ENCODE data around the gene DNASE2B. TPM values are rescaled to one million over a fixed set of nuclear protein-coding genes. Genes with fewer than 3 reads are reported as not detected.

Gene DNASE2B
- total and polyA plus RNA-seq, 2 experiments from 2014 or later: not detected

DNA sequence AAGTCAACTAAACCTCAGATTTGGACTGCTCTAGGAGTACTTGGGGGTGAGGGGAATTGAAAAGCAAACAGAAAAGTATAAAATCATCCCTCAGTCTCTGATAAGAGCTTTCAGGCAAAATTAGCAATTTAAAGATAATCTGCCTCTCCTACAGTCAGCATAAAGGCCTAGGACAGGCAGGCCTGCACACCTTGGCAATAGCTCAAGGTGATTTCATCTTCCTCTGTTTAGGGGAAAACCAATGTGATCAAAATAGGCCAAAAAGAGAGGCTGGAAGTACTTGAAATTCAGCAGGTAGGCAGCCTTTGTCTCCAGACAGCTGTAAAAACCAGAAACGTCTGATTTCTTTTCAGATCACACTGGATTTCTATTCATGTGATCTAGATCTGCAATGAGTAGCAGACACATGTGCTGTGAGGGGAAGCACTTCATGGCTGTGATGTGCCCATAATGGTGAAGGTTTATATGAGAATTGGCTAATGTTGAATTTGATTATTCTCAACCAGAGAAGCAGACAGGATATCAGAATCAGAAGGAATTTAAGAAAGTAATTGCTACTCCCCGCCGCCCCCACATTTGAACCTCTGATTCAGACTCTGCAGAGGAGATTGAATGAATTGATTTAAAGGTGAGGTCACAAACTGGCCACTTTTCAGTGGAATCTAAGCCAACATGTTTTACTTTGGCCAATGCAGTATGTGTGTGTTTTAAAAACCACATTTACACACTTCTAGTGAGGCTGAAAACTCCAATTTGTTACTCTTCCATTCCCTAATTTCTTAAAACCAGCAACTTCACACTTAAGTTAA, 45.8 kb upstream of the DNASE2B start (continued):
- TF ChIP-seq, protein P1, sequence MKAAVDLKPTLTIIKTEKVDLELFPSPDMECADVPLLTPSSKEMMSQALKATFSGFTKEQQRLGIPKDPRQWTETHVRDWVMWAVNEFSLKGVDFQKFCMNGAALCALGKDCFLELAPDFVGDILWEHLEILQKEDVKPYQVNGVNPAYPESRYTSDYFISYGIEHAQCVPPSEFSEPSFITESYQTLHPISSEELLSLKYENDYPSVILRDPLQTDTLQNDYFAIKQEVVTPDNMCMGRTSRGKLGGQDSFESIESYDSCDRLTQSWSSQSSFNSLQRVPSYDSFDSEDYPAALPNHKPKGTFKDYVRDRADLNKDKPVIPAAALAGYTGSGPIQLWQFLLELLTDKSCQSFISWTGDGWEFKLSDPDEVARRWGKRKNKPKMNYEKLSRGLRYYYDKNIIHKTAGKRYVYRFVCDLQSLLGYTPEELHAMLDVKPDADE (IDR thresholded peaks at IDR 0.05): no peak
- TF ChIP-seq, protein P2, sequence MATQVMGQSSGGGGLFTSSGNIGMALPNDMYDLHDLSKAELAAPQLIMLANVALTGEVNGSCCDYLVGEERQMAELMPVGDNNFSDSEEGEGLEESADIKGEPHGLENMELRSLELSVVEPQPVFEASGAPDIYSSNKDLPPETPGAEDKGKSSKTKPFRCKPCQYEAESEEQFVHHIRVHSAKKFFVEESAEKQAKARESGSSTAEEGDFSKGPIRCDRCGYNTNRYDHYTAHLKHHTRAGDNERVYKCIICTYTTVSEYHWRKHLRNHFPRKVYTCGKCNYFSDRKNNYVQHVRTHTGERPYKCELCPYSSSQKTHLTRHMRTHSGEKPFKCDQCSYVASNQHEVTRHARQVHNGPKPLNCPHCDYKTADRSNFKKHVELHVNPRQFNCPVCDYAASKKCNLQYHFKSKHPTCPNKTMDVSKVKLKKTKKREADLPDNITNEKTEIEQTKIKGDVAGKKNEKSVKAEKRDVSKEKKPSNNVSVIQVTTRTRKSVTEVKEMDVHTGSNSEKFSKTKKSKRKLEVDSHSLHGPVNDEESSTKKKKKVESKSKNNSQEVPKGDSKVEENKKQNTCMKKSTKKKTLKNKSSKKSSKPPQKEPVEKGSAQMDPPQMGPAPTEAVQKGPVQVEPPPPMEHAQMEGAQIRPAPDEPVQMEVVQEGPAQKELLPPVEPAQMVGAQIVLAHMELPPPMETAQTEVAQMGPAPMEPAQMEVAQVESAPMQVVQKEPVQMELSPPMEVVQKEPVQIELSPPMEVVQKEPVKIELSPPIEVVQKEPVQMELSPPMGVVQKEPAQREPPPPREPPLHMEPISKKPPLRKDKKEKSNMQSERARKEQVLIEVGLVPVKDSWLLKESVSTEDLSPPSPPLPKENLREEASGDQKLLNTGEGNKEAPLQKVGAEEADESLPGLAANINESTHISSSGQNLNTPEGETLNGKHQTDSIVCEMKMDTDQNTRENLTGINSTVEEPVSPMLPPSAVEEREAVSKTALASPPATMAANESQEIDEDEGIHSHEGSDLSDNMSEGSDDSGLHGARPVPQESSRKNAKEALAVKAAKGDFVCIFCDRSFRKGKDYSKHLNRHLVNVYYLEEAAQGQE (IDR thresholded peaks at IDR 0.05; ENCODE audit: unreplicated experiment): no peak
- TF ChIP-seq JUNB (IDR thresholded peaks at IDR 0.05; ENCODE audit: unreplicated experiment) (no peak), POLR2AphosphoS5 (IDR thresholded peaks at IDR 0.05; ENCODE audit: low read depth) (no peak), EZH2phosphoT487 (IDR thresholded peaks at IDR 0.05; ENCODE audit: unreplicated experiment) (no peak)

DNA sequence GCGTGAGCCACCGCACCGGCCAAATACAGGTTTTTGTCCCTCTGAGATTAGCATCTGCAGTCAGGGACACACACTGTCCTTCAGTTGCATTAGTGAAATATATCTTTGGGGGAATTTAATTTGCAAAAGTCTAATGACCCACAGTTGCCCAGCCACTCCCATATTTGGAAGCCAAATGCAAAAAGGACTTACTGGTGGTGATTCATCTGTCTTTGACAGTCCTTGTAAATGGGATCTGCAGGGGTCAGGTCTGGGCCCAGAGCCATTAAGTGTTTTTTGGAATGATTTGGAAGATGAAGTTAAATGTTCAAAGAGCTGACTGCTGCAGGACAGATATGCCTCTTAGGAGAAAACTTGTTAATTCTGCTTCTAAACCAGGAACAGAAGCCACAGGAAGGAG, 44.6 kb upstream of the DNASE2B start:
- ATAC-seq: no peak
- H3K27ac ChIP-seq (ENCODE audit: low read depth): no peak overlapping the region
- TF ChIP-seq, protein P1 (IDR thresholded peaks at IDR 0.05): no peak
- TF ChIP-seq, protein P2 (IDR thresholded peaks at IDR 0.05; ENCODE audit: unreplicated experiment): no peak
- no peak for TF ChIP-seq CREB1 (CRISPR knock-in tag; IDR thresholded peaks at IDR 0.05; ENCODE audit: low read depth)
- TF ChIP-seq EZH2 (IDR thresholded peaks at IDR 0.05; ENCODE audit: low read depth, unreplicated experiment): no peak

More for the DNA sequence above, 44.6 kb upstream of the DNASE2B start:
- Mint-ChIP-seq H3K9me3 (no peaks in the 10 kb centered on the region), H3K27ac (no peak overlapping the region), H3K4me3 (no peak overlapping the region), H3K36me3 (ENCODE audit: low read depth) (no peaks in the 10 kb centered on the region), H3K4me1 (no peaks in the 10 kb centered on the region), H3K27me3 (ENCODE audit: insufficient read depth, low read depth, poor library complexity) (no peaks in the 10 kb centered on the region)
- H4K20me1 ChIP-seq (replicated peaks; ENCODE audit: insufficient read depth): no peaks in the 10 kb centered on the region
- H2AFZ ChIP-seq: no peak overlapping the region
- no peak overlapping the region for H3K4me2 ChIP-seq
- H3K4me1 ChIP-seq (ENCODE audit: insufficient read depth): no peaks in the 10 kb centered on the region
- H3K9me2 ChIP-seq (ENCODE audit: insufficient read depth): peaks cover 4% of the 10 kb centered on the region; the same call in 1 of the 2 replicates
- H3K4me3 ChIP-seq: no peak overlapping the region
- H3K36me3 ChIP-seq (ENCODE audit: insufficient read depth): no peaks in the 10 kb centered on the region
- H3K27me3 ChIP-seq (ENCODE audit: insufficient read depth): no peaks in the 10 kb centered on the region
- DNase-seq (ENCODE audit: low spot score): no peak
- no peaks in the 10 kb centered on the region for H3F3A ChIP-seq (replicated peaks; ENCODE audit: low read depth)
- H3K79me2 ChIP-seq (replicated peaks; ENCODE audit: insufficient read depth): no peaks in the 10 kb centered on the region
